ENCODE measurements around the gene LRRC63. TPM values are rescaled to one million over a fixed set of nuclear protein-coding genes. Genes with fewer than 3 reads are reported as not detected.
"Not testable (repeated sequence)": the region's sequence is repeated elsewhere in the genome, so short reads cannot be mapped to it uniquely, and the experiment has no call there.

The LRRC63 gene
- total RNA-seq, 1 donor from 2014 or later = 0.52 TPM

DNA sequence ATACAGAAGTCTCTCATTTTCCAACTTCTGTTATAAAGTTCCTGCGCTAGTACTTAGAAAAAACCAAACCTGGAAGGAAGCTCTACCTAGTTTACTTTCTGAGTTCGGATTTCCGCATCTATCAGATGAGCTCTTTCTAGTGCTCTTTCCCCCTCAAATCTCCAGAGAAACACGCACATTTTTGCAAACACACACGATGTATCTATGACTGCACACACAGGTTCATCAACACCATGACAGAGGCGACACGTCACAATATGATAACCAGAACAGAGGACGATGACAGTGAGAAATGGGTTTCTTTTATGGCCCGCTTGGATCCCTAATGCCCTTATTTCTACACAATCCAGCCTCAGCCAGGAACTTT is 629 bp upstream of the LRRC63 start:
- H3K27ac Mint-ChIP-seq = peak overlapping the region; percentile 90

DNA sequence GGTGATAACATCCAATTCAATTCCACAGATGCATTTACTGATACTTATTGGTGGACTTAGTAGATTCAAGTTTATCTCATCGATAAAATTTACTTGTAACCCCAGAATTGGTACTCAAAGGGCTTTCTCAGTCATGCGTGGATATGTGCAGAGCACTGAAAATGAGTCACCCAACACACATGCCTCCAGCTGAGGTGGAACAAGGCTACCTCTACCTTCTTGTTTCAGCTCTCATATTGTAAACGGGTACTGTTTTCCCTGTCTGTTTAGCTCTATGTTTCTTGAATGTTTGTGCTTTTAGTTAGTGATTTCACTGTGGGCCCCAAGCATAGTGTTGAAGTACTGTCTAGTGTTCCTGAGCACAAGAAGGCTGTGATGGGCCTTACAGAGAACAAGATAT is 1.5 kb downstream of the LRRC63 start:
- Mint-ChIP-seq H3K9me3 (peaks cover 7% of the 10 kb centered on the region), H3K4me3 (ENCODE audit: low read depth) (peak overlapping the region; percentile 30), H3K4me1 (ENCODE audit: low read depth) (peaks cover 31% of the 10 kb centered on the region), H3K27ac (no peak overlapping the region), H3K27me3 (ENCODE audit: low read depth) (peaks cover 16% of the 10 kb centered on the region), H3K36me3 (ENCODE audit: low read depth) (peaks cover 3% of the 10 kb centered on the region)
- DNase-seq (ENCODE audit: low spot score) = no peak
- intact Hi-C loops (cut with micrococcal nuclease) = loop anchor here (5.0 kb wide), 2 partner anchors 109 to 161 kb away; partner anchors contain the start of gene ZC3H13

More for the DNA sequence above, 629 bp upstream of the LRRC63 start:
- Mint-ChIP-seq H3K36me3 (ENCODE audit: low read depth) (peaks cover under 1% of the 10 kb centered on the region), H3K27me3 (ENCODE audit: low read depth) (peaks cover under 1% of the 10 kb centered on the region), H3K4me3 (ENCODE audit: low read depth) (peak overlapping the region; percentile 89), H3K9me3 (no peaks in the 10 kb centered on the region), H3K4me1 (ENCODE audit: low read depth) (peaks cover 40% of the 10 kb centered on the region)
- peak; percentile 22 for DNase-seq (ENCODE audit: low spot score)
- intact Hi-C loops (cut with micrococcal nuclease) = loop anchor here (1.0 to 5.0 kb wide), 4 partner anchors 9 to 159 kb away; partner anchors contain the start of genes LCP1 and ZC3H13

DNA sequence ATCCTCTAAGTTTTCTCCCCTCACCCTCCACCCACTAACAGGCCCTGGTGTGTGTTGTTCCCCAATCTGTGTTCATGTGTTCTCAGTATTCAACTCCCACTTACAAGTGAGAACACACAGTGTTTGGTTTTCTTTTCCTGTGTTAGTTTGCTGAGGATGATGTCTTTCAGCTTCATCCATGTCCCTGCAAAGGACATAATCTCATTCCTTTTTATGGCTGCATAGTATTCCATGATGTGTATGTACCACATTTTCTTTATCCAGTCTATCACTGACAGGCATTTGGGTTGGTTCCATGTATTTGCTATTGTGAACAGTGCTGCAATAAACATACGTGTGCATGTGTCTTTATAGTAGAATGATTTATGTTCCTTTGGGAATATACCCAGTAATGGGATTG is 3.0 kb downstream of the LRRC63 start:
- H3K36me3 Mint-ChIP-seq (ENCODE audit: low read depth); H3K9me3 Mint-ChIP-seq; H3K4me3 Mint-ChIP-seq (ENCODE audit: low read depth); H3K27ac Mint-ChIP-seq; DNase-seq (ENCODE audit: low spot score): not testable (repeated sequence)
- H3K4me1 Mint-ChIP-seq (ENCODE audit: low read depth) = peaks cover 30% of the 10 kb centered on the region
- intact Hi-C loops (cut with micrococcal nuclease) = loop anchor here (5.0 kb wide), 2 partner anchors 108 to 162 kb away; partner anchors contain the start of gene ZC3H13
- peaks cover 24% of the 10 kb centered on the region for H3K27me3 Mint-ChIP-seq (ENCODE audit: low read depth)

DNA sequence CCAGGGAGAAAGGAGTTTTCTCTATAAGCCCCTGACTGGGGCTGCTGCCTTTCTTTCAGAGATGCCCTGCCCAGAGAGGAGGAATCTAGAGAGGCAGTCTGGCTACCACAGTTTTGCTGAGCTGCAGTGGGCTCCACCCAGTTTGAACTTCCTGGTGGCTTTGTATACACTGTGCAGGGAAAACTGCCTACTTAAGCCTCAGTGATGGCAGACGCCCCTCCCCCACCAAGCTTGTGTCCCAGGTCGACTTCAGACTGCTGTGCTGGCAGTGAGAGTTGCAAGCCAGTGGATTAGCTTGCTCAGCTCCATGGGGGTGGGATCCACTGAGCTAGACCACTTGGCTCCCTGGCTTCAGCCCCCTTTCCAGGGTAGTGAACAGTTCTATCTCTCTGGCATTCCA is 8.5 kb downstream of the LRRC63 start:
- H3K27ac Mint-ChIP-seq; DNase-seq (ENCODE audit: low spot score); intact Hi-C loops (cut with micrococcal nuclease); H3K4me1 Mint-ChIP-seq (ENCODE audit: low read depth); H3K4me3 Mint-ChIP-seq (ENCODE audit: low read depth): not testable (repeated sequence)
- Mint-ChIP-seq H3K9me3 (peaks cover 34% of the 10 kb centered on the region), H3K36me3 (ENCODE audit: low read depth) (peaks cover 22% of the 10 kb centered on the region), H3K27me3 (ENCODE audit: low read depth) (peaks cover 24% of the 10 kb centered on the region)

DNA sequence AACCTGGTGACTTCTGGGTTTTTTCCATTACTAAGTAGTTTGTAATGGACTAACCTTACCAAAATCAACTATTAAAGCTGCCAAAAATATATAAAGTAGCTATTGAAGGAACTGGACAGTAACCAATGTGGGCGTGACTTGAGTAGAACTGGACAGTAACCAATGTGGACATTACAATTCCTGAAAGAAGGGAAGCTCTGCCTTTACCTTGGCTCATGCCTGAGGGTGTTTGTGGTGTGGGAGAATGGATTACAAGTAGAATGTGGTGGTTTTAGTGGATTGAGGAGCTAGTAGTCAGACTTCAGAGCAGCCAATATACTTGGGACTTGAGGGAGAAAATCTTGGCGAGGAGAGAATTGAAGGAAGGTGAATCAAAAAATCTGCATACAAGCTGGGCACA is 17.5 kb downstream of the LRRC63 start:
- intact Hi-C loops (cut with micrococcal nuclease) = no loop called here
- peaks cover 45% of the 10 kb centered on the region for H3K9me3 Mint-ChIP-seq
- no peaks in the 10 kb centered on the region for H3K27me3 Mint-ChIP-seq (ENCODE audit: low read depth)
- peaks cover 16% of the 10 kb centered on the region for H3K36me3 Mint-ChIP-seq (ENCODE audit: low read depth)
- H3K27ac Mint-ChIP-seq = no peak overlapping the region
- H3K4me3 Mint-ChIP-seq (ENCODE audit: low read depth) = no peak overlapping the region
- DNase-seq (ENCODE audit: low spot score) = no peak
- H3K4me1 Mint-ChIP-seq (ENCODE audit: low read depth) = no peaks in the 10 kb centered on the region

DNA sequence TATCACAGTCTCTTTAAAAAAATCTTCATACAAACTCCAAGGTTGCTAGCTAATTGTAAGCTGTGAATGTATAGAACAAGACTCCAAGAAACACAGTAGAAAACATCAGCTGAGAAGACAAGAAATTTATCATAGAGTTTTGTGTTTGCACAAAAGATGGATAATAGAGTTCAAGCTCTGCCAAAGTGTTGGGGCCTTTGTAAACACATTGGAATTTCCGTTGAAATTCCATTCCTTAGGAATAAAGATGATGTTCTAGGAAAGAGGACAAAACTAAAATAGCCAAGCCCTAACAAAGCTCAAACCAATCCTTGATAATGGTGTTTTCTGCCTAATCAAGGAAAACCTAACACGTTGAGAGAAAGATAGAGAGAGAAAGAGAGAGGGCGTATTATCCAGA is 20.6 kb downstream of the LRRC63 start:
- no peak for DNase-seq (ENCODE audit: low spot score)
- H3K4me3 Mint-ChIP-seq (ENCODE audit: low read depth) = no peak overlapping the region
- H3K36me3 Mint-ChIP-seq (ENCODE audit: low read depth) = peaks cover 26% of the 10 kb centered on the region
- no peaks in the 10 kb centered on the region for H3K4me1 Mint-ChIP-seq (ENCODE audit: low read depth)
- peaks cover 2% of the 10 kb centered on the region for H3K27me3 Mint-ChIP-seq (ENCODE audit: low read depth)
- H3K9me3 Mint-ChIP-seq = peaks cover 57% of the 10 kb centered on the region
- H3K27ac Mint-ChIP-seq = no peak overlapping the region
- intact Hi-C loops (cut with micrococcal nuclease) = no loop called here

DNA sequence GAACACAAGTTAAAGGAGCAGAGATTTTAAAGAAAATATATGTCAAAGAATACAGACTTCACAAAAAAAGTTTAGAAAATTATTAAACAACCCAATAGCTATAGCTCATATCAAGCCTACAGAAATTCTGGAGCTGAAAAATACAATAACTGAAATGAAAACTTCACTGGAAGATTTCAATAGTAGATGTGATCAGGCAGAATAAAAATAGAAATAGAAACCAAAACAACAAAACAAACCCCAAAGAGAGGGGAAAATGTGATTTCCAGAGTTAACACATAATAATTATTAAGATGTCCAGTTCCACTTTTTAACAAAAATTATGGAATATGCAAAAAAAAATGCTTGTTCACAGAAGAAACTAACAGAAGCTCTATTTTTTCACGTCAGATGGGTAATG is 23.6 kb downstream of the LRRC63 start:
- Mint-ChIP-seq H3K9me3 (peaks cover 70% of the 10 kb centered on the region), H3K4me1 (ENCODE audit: low read depth) (no peaks in the 10 kb centered on the region), H3K4me3 (ENCODE audit: low read depth) (no peak overlapping the region), H3K27me3 (ENCODE audit: low read depth) (peaks cover 16% of the 10 kb centered on the region), H3K36me3 (ENCODE audit: low read depth) (peaks cover 29% of the 10 kb centered on the region), H3K27ac (no peak overlapping the region)
- intact Hi-C loops (cut with micrococcal nuclease) = no loop called here
- DNase-seq (ENCODE audit: low spot score) = no peak

DNA sequence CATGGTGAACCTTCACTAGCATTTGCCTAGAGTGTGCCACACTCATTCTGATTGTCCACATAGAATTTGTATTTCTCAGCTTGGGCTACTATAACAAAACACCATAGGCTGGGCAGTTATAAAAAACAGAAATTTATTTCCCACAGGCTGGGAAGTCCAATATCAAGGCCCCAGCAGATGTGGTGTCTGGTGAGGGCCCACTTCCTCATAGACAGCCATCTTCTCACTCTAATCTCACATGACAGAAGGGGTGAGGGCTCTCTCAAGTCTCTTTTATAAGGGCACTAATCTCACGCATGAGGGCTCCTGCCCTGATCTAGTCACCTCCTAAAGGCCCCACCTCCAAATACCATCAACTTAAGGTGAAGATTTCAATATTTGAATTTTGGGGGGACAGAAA is 53.6 kb downstream of the LRRC63 start:
- intact Hi-C loops (cut with micrococcal nuclease) = no loop called here
- DNase-seq (ENCODE audit: low spot score) = no peak
- Mint-ChIP-seq H3K4me3 (ENCODE audit: low read depth) (no peak overlapping the region), H3K27me3 (ENCODE audit: low read depth) (peaks cover 29% of the 10 kb centered on the region), H3K4me1 (ENCODE audit: low read depth) (no peaks in the 10 kb centered on the region), H3K36me3 (ENCODE audit: low read depth) (no peaks in the 10 kb centered on the region), H3K9me3 (no peaks in the 10 kb centered on the region), H3K27ac (no peak overlapping the region)

DNA sequence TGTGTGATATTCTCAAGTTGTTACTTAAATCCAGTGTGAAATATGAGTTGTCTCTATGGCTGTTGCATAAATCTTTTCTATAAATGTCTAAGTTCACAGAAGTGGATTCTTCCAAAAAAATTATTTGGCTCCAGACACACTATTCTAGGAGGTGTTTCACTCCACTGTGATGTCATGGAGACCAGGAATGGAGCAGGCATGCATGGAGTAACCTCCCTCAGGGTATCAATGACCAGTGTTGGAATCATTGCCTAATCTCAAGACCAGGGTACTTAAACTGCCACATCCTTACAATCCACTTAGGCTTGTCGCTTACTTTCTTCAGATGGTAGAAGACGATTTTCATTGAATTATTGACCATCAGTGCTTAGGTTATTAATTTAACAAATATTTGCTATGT is 55.4 kb downstream of the LRRC63 start:
- peaks cover 19% of the 10 kb centered on the region for H3K27me3 Mint-ChIP-seq (ENCODE audit: low read depth)
- intact Hi-C loops (cut with micrococcal nuclease) = no loop called here

DNA sequence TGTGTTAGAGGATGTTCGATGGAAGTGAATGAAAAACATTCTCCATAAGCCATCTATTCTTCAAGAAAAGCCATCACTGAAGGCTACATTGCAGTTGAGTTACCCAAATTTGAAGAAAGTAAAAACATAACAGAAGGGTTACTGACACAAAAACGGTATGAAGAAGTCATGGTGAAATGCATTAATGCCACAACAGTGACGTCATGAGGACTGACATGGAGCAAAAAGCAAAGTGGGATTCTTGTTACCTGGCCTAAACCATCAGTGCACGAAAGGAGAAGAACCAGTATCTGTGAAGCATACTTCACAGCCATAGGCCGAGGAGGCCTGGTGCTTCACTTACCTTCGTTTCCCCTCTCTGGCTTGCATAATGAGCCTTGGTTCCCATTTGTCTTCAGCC is 58.7 kb downstream of the LRRC63 start:
- Mint-ChIP-seq H3K27me3 (ENCODE audit: low read depth) (peaks cover 12% of the 10 kb centered on the region), H3K36me3 (ENCODE audit: low read depth) (no peaks in the 10 kb centered on the region), H3K4me1 (ENCODE audit: low read depth) (no peaks in the 10 kb centered on the region), H3K4me3 (ENCODE audit: low read depth) (no peak overlapping the region), H3K9me3 (no peaks in the 10 kb centered on the region), H3K27ac (no peak overlapping the region)
- intact Hi-C loops (cut with micrococcal nuclease) = no loop called here
- no peak for DNase-seq (ENCODE audit: low spot score)

More for the DNA sequence above, 55.4 kb downstream of the LRRC63 start:
- no peaks in the 10 kb centered on the region for H3K36me3 Mint-ChIP-seq (ENCODE audit: low read depth)
- H3K4me3 Mint-ChIP-seq (ENCODE audit: low read depth) = no peak overlapping the region
- no peak for DNase-seq (ENCODE audit: low spot score)
- H3K27ac Mint-ChIP-seq = no peak overlapping the region
- no peaks in the 10 kb centered on the region for H3K4me1 Mint-ChIP-seq (ENCODE audit: low read depth)
- no peaks in the 10 kb centered on the region for H3K9me3 Mint-ChIP-seq

DNA sequence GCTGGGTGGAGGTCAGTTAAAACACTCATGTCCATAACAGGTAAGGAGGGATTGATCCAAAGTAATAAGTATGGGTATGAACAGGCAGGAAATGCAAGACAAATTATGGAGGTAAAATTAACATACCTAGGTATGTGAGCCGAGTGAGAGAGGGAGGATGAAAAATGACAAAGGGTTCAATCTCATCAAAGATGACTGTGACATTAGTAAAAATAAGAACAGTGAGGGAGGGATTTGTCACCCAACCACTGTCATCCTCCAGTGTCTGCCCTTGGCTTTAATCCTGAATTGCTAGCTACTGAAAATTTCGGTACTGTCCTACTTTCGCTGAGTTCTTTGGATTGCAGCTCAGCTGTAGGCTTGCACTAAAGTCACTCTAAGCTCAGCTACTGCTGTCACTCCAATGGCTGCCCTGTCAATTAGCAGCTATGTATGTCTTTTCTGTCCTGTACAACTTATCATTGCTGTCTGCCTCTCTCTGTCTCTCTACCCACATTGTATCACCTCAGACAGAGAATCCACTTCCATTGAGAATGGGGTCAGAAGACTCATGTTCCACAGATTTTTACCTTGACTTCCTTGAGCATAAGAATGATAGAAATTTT is 62.5 kb downstream of the LRRC63 start:
- peaks cover 10% of the 10 kb centered on the region for H3K27me3 Mint-ChIP-seq (ENCODE audit: low read depth)
- no peak overlapping the region for H3K4me3 Mint-ChIP-seq (ENCODE audit: low read depth)
- no peak overlapping the region for H3K27ac Mint-ChIP-seq
- intact Hi-C loops (cut with micrococcal nuclease) = no loop called here
- no peaks in the 10 kb centered on the region for H3K36me3 Mint-ChIP-seq (ENCODE audit: low read depth)
- H3K9me3 Mint-ChIP-seq = no peaks in the 10 kb centered on the region
- DNase-seq (ENCODE audit: low spot score) = no peak
- no peaks in the 10 kb centered on the region for H3K4me1 Mint-ChIP-seq (ENCODE audit: low read depth)

DNA sequence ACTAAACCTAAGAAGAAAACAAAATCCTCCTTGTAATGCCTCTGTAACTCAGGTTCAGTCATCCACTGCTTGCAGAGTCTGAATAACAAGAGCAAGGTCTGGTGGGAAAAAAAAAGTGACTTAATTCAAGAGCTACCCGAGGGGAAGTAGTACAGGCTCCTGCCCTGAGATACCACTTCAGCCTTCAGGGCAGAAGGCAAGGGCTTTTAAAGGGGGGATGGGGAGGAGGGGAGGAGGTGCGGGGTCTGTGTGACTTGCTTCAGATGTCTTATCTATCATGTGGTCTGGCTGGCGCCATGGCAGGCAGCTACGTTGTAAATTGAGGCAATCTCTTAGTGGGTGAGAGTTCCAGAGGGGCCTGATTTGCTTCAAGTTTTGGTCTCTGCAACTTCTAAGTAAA is 66.7 kb downstream of the LRRC63 start:
- Mint-ChIP-seq H3K27me3 (ENCODE audit: low read depth) (peaks cover 8% of the 10 kb centered on the region), H3K27ac (no peak overlapping the region), H3K4me1 (ENCODE audit: low read depth) (no peaks in the 10 kb centered on the region), H3K4me3 (ENCODE audit: low read depth) (no peak overlapping the region), H3K9me3 (no peaks in the 10 kb centered on the region), H3K36me3 (ENCODE audit: low read depth) (no peaks in the 10 kb centered on the region)
- no peak for DNase-seq (ENCODE audit: low spot score)
- intact Hi-C loops (cut with micrococcal nuclease) = no loop called here

DNA sequence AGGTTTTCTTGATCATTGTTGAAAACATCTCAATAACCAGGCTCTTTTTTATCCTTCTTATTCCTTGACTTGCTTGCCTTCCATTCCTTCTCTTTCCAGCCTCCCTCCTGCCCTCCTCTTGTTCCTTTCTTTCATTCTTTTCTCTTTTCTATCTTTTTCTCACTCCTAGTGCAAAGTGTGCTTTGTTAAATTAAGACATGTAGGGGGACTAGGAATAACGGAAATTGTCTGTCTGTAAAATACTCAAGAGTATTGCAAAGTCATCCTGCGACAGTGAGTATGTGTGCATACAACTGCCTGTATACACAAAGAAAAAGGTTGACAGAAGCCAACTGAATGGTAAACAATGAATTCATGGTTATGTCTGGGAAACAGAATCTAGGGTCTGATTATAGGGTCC is 70.1 kb downstream of the LRRC63 start:
- Mint-ChIP-seq H3K9me3 (no peaks in the 10 kb centered on the region), H3K27me3 (ENCODE audit: low read depth) (peaks cover 3% of the 10 kb centered on the region), H3K4me3 (ENCODE audit: low read depth) (no peak overlapping the region), H3K36me3 (ENCODE audit: low read depth) (no peaks in the 10 kb centered on the region), H3K4me1 (ENCODE audit: low read depth) (no peaks in the 10 kb centered on the region), H3K27ac (no peak overlapping the region)
- intact Hi-C loops (cut with micrococcal nuclease) = no loop called here
- no peak for DNase-seq (ENCODE audit: low spot score)
